ENCODE data around the gene TNFSF12.
"Not testable (repeated sequence)": the region's sequence is repeated elsewhere in the genome, so short reads cannot be mapped to it uniquely, and the experiment has no call there.

Gene TNFSF12

GRCh38 chr17:7589204-7589868 is 40.5 kb downstream of the TNFSF12 start:
- peak; percentile 80 for DNase-seq

GRCh38 chr17:7589891-7590691 is 41.2 kb downstream of the TNFSF12 start, which contains the start of gene SOX15:
Gene SOX15 (minus strand): TSS chr17:7590094. CDS start chr17:7589676, 418 bp downstream.
- DNase-seq = no peak

- DNase-seq = no peak
Measured at GRCh38 chr17:7590743-7591142, 41.9 kb downstream of the TNFSF12 start.

- DNase-seq = no peak
Measured at GRCh38 chr17:7591596-7591995, 42.7 kb downstream of the TNFSF12 start.

- DNase-seq = no peak
Measured at GRCh38 chr17:7592422-7593021, 43.7 kb downstream of the TNFSF12 start.

GRCh38 chr17:7593296-7593695 is 44.4 kb downstream of the TNFSF12 start:
- no peak for DNase-seq

GRCh38 chr17:7597561-7597960 is 48.7 kb downstream of the TNFSF12 start:
- not testable (repeated sequence) for DNase-seq

- no peak for DNase-seq
Measured at GRCh38 chr17:7606280-7606679, 57.4 kb downstream of the TNFSF12 start.
